Activated effector memory CD4-positive, alpha-beta T cell treated with anti-CD3 and anti-CD28 coated beads, Interleukin-2, amount 50 U/mL, for 16 hours (primary cell): ENCODE data around the gene MAP10.

Experiments used
- DNase-seq: peaks from one replicate; pipeline ENCODE4 v3.0.0-alpha.2; 2020

Gene MAP10

DNA sequence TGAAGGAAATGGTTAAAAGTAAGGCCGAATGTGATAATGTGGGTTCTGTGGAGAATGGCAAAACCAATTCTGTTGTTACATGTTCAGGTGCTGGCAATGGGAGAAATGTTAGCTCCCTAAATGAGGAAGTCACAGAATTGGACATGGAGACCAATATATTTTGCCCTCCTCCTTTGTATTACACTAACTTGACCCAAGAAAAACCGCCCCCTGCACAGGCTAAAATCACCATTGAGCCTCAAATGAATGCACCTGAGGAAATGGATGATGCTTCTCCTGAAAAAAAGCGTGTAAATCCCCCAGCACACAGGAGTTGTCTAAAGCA lies 932 bp downstream of the MAP10 start:
- no peak for DNase-seq

DNA sequence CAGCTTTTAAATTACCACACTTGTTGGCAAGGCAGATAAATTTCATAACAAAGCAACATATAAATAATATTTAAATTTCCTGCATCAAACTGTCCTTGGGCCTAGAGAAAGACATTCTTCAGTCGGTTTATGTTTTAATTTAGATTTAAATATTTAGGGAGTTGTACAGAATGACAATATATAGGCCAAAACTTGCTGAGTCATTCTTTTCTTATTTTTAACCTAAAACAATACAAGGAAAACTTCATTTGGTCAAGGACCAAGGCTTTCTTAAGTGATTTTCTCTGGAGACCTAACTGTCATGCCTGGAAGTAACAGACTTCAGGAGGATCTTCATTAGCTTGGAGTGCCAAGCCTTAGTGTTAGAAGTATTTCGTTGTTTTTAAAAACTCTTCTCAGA lies 5.6 kb downstream of the MAP10 start:
- no peak for DNase-seq

DNA sequence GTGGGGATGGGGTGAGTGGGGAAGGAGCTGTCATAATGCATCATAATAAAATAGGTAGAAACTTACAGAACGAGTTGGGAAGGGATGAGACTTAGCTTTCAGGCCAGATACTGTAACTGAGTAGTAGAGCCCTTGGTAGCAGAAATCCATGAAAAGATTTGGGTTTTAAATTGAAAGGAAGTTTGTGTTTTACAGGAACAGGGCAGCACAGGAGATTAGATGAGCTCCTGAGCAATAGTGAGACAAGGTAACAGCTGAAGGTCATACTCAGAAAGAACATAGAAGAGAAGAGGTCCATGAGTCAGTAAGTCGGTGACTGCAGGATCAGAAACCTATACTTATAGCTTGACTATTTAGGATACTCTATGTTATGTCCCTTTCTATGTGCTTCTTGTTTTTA lies 7.3 kb downstream of the MAP10 start:
- DNase-seq, result no peak

DNA sequence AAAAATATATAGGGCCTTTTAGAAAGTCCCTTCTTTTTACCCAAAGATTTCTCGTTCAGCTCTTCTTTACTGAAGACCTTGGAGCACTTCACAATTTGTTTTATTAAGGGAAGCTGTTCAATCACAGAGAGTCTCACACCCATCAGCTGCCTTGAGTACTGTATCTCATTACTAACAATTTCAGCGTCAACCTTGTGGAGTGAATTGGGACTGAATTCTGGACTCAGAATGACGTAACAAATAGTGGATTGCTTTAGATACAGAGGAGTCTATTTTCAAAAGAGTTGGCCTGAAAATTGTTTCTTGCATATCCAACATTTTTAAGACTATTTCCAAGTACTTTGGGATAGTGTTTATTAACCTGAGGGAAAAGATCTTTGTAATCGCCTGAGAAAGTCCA lies 7.9 kb downstream of the MAP10 start:
- no peak for DNase-seq

DNA sequence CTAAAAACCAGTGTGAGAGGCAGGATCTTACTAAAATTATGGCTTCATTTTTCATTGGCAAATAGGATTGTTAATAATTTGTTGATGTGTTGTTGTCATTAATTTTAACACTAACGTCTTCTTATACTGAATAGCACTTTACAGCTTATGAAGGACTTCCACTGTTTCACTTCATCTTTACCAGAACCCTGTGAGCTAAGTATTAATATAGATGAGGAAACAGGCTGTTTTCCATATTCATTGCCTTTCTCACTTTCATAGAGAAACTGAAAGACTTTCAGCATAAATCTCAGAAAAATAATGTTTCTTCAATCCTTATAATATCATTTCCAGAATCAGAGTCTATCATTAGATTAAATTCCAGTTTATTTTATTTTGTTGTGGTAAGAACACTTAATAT lies 8.5 kb downstream of the MAP10 start:
- DNase-seq, result no peak

DNA sequence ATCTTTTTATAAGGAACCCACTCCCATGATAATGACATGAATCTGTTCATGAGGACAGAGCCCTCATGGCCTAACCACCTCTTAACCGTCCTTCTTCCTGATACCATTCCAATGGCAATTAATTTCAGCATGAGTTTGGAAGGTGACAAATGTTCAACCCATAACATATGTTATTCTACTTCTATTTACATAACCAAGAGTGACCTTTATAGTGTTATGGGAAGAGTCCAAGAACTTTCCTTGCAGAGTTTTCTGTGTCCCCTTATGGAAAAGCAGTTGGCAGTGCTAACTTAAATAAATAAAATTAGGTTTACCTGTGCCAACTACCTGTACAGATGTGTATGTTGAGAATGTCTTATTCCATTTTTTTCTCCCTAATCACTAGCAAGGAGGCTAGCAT lies 11.1 kb downstream of the MAP10 start:
- no peak for DNase-seq

DNA sequence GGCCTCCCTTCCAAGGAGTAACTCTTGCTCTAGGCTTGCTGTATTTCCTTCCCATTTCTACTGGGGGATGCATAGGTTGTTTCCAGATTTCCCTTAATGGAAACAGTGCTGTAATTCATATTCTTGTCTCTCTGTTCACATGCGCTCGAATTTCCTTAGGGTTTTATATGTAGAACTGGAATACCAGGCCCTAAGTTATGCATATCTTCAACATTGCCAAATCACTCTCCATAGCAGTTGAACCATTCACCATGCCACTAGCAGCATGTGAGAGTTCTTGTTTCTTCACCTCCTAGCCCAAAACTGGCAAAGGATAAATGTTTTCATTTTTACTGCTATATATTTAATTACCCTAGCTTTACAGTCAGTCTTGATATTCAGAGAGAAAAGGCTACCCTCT lies 12.8 kb downstream of the MAP10 start:
- DNase-seq, result no peak

DNA sequence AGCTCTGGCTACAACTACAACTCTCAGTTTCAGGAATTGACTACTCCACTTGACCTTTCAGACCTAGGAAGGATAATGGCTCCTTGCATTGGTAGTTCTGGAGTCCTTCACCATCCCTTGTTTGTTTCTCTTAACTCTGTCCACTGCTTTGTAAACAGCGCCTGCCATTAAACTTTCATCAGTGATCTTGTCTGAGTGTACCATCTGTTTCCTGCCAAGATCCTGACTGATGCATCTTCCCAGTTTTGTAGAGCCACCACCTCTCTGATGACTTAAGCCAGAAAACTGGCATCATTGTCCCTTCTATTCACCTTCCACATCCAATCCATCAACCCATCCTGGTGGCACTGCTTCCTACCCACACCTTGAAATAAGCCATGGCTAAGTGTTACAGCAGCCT lies 15.2 kb downstream of the MAP10 start:
- DNase-seq, result no peak

DNA sequence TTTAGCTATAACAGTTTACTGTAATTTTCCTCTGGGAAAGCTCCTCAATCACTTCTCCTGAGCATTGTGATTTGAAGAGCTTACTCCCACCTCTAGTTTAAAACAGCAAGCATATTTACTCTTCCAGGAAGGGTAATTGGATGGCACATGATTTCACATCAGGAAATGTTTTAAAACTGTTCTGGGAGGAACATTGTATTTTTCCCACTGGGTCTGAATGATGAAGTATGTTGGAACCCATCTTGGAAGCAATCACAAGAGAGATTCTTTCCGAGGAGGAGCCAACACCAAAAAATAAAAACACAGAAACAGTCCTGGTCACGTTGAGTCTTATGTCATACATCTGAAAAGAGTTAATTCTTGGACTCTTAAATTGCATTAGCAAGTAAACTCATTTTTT lies 17.3 kb downstream of the MAP10 start:
- DNase-seq, result no peak

DNA sequence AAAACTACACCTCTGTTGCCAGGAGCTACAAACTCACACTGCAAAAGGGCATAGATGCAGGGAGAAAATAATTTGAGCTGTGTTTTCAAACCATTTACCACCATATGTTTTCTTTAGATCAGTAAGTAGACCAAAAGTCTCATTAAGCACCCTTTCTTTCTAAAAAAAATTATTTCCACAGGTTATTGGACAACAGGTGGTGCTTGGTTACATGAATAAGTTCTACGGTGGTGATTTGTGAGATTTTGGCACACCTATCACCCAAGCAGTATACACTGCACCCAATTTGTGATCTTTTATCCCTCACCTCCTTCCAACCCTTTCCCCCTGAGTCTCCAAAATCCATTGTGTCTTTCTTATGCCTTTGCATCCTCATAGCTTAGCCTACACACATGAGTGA lies 21.1 kb downstream of the MAP10 start:
- DNase-seq, result no peak

DNA sequence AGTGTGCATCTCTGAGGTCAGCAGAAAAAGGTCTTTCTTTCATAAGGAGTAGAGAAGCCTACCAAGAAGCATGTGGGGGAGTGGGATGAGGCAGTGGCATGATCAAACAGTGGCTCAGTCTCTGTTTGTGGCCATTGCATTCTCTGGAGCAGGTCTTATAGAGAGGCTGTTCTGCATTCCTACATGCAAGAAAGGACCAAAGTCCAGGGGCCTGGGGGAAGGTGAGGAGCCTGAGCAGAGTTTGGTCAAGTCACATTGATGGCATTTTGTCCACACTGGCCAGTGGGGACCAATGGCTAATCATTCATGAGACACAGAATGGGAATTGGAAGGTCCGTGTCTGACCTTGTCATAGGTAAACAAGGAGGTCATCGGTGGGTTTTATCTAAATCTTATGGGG lies 25.4 kb downstream of the MAP10 start:
- no peak for DNase-seq

DNA sequence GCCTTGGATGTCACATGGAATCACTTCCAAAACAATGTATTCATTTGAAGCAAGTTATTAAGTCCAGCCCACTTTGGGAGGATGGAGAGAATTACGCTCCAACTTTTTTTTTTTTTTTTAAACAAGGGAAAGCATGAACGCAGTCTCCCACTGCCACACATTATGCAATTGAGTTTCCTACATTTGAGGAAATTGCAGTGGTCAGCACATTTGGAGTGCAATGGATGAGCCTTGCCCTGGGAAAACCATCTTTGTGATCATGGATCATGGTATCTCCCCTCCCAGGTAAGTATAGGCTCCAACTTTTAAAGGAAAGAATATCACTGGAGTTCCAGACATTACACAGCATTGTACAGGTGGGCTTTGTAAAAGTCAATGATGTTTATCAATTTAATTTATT lies 26.7 kb downstream of the MAP10 start:
- no peak for DNase-seq

DNA sequence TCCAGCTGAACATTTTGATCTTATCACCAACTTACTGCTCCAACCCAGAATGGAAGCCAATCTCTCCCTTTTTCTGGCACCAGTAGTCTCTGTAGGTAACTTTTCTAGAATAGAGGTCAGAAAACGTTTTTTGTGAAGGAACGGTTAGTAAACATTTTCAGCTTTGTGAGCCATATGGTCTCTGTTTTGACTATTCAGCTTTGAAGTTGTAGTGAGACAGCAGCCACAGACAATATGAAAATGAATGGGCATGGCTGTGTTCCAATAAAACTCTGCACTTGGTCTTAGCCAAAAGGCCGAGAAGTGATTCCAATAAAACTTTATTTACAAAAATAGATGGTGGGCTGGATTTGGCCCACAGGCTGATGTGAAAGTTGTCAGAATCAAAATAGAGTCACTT lies 28.9 kb downstream of the MAP10 start:
- no peak for DNase-seq

DNA sequence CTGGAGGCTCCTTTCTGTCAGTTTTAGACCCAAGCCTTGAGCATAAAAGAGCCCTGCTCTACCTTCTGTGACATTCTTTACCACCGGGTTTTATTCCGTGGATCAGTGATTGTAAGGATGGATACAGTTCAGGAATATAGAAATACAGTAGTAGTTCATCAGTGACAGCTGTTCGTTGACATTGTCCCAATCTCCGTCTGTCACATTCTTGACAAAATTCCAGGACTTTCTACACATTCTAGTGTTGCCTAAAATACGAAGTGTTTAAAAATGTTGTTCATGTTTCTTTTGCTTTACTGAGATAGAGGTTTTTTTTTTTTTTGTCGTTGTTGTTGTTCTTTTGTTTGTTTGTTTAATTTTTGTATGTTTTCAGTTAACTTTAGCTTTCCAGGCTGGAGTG lies 29.9 kb downstream of the MAP10 start:
- no peak for DNase-seq

DNA sequence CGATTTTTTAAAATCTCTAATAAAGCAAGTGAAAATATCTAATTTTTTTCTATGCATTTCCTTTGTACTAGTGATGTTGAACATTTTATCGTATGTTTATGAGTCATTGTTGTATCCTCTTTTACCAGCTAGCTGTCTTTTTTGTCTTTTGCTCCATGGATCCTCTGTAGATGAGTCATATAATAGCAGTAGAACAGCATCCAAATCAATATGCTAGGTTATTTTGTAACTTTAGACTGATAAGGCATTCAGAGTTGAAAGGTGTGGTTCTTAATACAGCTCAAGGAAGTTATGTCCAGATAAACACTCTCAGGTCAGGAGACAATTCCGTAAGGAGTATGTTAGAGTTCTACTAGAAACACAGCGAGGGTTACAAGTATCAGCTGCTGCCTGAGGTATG lies 31.9 kb downstream of the MAP10 start:
- DNase-seq, result no peak

DNA sequence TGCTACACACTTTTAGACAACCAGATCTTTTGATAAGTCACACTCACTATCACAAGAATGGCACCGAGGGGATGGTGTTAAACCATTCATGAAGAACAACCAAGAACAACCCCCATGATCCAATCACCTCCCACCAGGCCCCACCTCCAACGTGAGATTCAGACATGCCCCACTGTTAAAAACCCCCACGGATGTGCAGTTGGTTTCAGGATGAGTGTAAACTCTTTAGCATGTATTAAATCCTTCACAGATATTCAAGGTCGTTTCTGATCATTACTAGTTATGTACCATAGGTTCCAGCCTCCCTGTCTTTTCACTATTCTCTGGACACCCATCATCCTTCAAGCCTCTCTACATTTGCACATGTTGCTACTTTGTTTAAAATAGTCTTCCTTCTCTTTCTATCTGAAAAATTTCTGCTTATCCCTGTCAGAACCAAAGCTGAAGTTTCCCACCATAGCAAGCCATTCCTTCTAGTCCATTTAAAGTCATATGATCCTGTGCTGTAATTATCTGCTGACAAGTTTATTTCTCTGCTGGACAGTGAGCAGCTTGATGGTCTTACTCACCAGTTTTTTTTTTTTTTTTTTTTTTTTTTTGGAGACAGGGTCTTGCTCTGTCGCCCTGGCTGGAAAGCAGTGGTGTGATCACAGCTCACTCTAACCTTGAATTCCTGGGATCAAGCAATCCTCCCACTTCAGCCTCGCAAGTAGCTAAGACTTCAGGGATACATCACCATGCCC lies 36.8 kb downstream of the MAP10 start:
- DNase-seq, result no peak

DNA sequence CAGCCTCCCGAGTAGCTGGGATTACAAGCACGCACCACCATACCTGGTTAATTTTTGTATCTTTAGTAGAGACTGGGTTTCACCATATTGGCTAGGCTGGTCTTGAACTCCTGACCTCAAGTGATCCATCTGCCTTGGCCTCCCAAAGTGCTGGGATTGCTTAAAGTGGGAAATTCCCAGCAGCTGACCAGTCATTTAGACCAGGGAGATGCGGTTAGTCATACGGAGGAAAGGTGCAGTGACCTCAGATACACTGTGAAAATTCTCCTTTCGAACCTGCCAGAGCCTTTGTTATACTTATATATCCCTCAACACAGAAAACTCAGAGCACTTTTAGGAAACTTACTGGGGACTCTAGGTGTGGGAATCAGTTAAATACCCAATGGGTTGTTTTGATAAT lies 39.6 kb downstream of the MAP10 start:
- DNase-seq, result no peak

DNA sequence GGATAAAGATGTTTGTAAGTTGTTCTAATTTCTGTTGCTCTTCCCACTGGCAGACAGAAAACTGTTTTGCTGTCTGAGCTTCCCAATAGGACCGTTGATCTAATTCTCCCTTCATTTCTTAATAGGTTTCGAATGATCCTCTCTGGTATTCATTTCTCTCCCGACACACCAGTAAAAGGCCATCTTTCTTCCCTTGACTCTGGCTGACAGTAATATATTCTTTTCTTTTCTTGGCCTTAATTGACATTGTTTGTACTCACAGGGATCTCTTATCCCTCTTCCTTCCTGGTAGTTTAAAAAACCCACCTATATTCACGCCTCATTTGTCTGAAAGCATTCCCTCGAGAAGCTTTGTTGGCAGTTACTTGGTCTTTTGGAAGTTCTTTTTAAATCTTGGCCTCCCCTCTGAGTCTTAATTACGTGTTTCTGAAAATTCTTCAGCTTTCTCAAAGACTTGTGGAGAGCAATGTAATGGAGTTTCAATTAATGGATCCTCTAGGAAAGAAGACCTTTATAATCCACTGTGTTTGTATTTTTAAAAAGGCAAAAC lies 40.3 kb downstream of the MAP10 start:
- no peak for DNase-seq

DNA sequence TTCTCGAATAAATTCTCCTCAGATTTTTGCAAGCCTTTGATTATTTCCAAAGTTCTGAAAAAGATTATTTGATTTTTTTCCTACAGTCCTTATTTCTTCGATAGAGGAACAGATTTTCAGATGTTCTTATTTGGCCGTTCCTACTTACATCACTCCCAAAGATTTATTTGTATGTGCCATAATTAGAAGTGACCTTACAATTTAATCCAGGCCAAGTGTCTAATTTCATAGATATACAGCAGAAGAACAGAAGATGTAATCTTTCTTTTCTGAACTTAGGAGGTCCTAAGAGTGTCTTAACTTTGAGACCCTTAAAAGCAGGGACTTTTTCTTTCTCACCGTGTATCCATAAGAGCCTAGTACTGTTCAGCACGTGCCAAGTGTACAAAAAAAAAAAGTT lies 46.3 kb downstream of the MAP10 start:
- no peak for DNase-seq

DNA sequence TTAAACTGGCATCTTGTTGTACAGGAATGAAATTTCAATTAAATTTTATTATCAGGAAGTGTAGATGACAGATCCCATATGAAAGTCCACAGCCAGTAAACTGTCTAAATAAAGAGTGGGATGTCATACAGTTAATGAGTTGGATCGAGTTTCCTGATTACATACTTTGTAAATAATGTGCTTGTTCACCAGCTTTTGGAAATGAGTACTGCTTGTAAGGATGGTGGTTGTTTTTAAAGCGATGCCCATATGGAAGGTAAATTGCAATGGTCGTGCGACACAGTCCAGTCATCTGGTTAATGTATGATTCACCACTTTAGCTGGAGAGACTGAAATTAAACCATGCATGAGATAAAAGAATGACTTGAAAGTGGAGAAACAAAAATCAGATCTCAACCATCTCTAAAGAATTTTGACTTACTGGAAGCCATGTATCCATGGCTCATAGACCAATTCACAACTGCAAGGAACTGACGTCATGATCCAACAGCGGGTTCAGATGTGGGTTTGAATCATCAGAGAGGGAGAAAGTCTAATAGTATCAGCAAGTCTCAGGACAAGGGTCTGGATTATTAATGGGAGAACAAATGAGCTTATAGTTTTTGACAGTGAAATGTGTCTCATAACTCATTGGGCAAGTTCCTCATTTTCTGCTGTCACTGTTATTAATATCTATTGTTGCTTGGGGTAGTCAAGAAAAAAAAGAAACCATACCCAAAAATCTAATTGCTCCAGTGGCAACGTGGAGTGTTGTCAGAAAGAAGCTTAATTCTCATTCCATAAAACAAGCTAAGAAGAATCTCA lies 49.0 kb downstream of the MAP10 start:
- no peak for DNase-seq

DNA sequence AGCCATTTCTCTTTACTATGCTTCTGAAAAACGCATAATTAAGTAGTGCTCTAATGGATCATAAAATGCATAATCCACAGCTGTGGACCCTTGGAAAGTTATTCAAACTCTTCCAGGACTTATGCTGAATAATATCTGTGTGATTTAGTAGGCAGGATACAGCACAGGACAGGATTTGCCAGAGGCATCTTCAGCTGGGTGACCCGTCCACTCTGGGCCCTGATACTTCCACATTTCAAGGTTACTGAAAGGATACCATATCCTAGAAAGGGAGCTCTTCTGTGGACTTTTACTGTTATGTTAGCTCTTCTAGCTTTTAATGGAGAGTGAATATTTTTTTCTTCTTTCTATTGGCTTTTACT lies 49.6 kb downstream of the MAP10 start:
- DNase-seq, result no peak

DNA sequence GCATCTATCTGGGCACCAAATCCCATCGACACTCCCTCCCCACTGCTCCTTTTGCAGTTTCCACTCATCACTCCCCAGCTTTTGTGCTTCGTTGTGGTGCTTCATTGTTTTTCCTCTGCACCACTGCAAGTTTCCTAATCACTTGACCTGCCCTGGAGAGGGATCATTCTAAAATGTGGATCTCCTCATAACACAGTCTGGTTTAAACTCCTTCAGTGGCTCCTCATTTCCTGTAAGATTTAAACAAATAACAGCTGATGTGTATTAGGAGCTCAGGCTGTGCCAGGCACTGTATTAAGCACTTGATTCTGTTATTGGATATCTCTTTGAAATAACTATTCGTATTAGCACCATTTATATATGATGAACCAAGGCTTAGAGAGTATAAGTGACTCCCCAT lies 51.3 kb downstream of the MAP10 start:
- DNase-seq, result no peak
